Measurements from ENCODE around the gene CHD5. TPM values are rescaled to one million over a fixed set of nuclear protein-coding genes. Genes with fewer than 3 reads are reported as not detected.

The CHD5 gene
- total RNA-seq, 1 experiment from 2014 or later: 62.9 TPM

DNA sequence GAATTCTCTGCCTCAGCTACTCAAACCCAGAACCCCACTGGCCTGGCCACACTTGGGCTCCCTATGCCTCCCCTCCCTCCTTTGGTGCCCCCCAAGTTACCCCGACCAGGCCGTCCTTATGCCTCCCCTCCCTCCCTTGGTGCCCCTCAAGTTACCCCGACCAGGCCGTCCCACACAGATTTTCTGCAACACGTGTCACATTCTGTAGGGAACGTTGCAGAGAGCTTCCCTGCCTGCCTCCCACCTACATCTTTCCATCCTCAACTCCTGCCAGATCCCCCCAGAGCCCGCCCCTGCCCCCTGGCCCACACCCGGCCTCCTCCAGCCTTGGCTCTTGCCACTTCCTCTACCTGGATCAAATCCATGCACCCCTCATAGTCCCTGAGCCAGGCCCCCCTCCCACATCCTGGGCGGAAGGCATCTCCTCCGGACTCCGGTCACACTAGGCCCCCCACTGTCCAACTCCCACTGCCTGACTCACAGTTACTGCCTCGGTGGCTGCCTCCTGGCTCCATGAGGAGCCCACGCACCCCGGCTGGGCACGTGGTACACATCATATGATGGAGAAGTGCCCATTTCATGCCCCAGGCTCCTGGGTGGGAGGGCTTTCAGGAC is 93.3 kb downstream of the CHD5 start:
- DNase-seq (ENCODE audit: low read depth, low spot score) (no peak), ATAC-seq (no peak)
- Histone ChIP-seq H3K9me3 (ENCODE audit: control insufficient read depth, insufficient read depth, low read depth, low read length) (no peaks in the 10 kb centered on the region), H3K4me1 (ENCODE audit: control insufficient read depth, insufficient read depth, low read length) (no peaks in the 10 kb centered on the region), H3K27ac (ENCODE audit: low read length) (no peak overlapping the region), H3K27me3 (ENCODE audit: control insufficient read depth, insufficient read depth, low read length) (no peaks in the 10 kb centered on the region), H3K36me3 (ENCODE audit: control insufficient read depth, insufficient read depth, low read length) (no peaks in the 10 kb centered on the region), H3K4me3 (ENCODE audit: low read depth in 2 of 2, low read length in 2 of 2) (no peak overlapping the region)
- CTCF ChIA-PET: interaction anchor here (0.6 kb wide), 3 partner anchors 71 to 633 kb away, joined by 3 to 5 read pairs (median 3); no protein-coding TSS in a partner anchor
- TF ChIP-seq POLR2AphosphoS5 (IDR thresholded peaks at IDR 0.05; ENCODE audit: low read depth, low read length) (no peak), SIN3A (IDR thresholded peaks at IDR 0.05; ENCODE audit: borderline replicate concordance, insufficient read depth, low read depth, low read length) (no peak), TCF7L2 (IDR thresholded peaks at IDR 0.05; ENCODE audit: low read depth, low read length) (no peak)
- TF ChIP-seq, protein P1, sequence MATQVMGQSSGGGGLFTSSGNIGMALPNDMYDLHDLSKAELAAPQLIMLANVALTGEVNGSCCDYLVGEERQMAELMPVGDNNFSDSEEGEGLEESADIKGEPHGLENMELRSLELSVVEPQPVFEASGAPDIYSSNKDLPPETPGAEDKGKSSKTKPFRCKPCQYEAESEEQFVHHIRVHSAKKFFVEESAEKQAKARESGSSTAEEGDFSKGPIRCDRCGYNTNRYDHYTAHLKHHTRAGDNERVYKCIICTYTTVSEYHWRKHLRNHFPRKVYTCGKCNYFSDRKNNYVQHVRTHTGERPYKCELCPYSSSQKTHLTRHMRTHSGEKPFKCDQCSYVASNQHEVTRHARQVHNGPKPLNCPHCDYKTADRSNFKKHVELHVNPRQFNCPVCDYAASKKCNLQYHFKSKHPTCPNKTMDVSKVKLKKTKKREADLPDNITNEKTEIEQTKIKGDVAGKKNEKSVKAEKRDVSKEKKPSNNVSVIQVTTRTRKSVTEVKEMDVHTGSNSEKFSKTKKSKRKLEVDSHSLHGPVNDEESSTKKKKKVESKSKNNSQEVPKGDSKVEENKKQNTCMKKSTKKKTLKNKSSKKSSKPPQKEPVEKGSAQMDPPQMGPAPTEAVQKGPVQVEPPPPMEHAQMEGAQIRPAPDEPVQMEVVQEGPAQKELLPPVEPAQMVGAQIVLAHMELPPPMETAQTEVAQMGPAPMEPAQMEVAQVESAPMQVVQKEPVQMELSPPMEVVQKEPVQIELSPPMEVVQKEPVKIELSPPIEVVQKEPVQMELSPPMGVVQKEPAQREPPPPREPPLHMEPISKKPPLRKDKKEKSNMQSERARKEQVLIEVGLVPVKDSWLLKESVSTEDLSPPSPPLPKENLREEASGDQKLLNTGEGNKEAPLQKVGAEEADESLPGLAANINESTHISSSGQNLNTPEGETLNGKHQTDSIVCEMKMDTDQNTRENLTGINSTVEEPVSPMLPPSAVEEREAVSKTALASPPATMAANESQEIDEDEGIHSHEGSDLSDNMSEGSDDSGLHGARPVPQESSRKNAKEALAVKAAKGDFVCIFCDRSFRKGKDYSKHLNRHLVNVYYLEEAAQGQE (IDR thresholded peaks at IDR 0.05; ENCODE audit: insufficient read depth in 1 of 2, low read depth in 2 of 2, low read length in 1 of 2): no peak
- TF ChIP-seq, protein P2, sequence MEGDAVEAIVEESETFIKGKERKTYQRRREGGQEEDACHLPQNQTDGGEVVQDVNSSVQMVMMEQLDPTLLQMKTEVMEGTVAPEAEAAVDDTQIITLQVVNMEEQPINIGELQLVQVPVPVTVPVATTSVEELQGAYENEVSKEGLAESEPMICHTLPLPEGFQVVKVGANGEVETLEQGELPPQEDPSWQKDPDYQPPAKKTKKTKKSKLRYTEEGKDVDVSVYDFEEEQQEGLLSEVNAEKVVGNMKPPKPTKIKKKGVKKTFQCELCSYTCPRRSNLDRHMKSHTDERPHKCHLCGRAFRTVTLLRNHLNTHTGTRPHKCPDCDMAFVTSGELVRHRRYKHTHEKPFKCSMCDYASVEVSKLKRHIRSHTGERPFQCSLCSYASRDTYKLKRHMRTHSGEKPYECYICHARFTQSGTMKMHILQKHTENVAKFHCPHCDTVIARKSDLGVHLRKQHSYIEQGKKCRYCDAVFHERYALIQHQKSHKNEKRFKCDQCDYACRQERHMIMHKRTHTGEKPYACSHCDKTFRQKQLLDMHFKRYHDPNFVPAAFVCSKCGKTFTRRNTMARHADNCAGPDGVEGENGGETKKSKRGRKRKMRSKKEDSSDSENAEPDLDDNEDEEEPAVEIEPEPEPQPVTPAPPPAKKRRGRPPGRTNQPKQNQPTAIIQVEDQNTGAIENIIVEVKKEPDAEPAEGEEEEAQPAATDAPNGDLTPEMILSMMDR (IDR thresholded peaks at IDR 0.05): no peak
- in situ Hi-C loops (cut with HindIII; ENCODE audit: low pct_unique_long_range_greater_than_20kb, low sequenced_read_pairs): no loop called here
- POLR2A ChIA-PET: no interaction called here
- intact Hi-C loops (cut with micrococcal nuclease; ENCODE audit: unreplicated experiment): no loop called here
- BruUV-seq (replicated peaks): no TSS peak

DNA sequence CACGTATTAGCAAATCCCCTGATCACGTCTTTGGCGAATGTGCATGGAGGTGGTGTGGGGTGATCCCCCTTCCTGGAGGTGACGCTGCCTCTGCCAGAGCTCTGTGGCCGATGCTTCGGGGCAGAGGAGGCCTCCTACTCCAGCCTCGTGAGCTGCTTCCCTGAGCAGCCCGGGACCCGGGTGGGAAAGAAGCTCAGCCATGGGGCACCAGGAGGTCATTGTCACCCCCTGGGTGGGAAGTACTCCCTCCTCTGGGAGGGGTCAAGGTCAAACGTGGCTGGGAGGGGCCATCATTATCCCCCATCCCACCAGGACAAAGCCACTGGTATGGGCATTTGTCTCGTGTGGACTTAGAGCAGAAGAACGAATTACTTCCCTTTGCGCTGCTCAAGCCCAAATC is 93.8 kb downstream of the CHD5 start:
- intact Hi-C loops (cut with micrococcal nuclease; ENCODE audit: unreplicated experiment) (no loop called here), in situ Hi-C loops (cut with HindIII; ENCODE audit: low pct_unique_long_range_greater_than_20kb, low sequenced_read_pairs) (no loop called here)
- ATAC-seq: no peak
- Histone ChIP-seq H3K27ac (ENCODE audit: low read length) (no peak overlapping the region), H3K4me1 (ENCODE audit: control insufficient read depth, insufficient read depth, low read length) (no peaks in the 10 kb centered on the region), H3K4me3 (ENCODE audit: low read depth in 2 of 2, low read length in 2 of 2) (no peak overlapping the region), H3K9me3 (ENCODE audit: control insufficient read depth, insufficient read depth, low read depth, low read length) (no peaks in the 10 kb centered on the region), H3K27me3 (ENCODE audit: control insufficient read depth, insufficient read depth, low read length) (no peaks in the 10 kb centered on the region), H3K36me3 (ENCODE audit: control insufficient read depth, insufficient read depth, low read length) (no peaks in the 10 kb centered on the region)
- no TSS peak for BruUV-seq (replicated peaks)
- POLR2A ChIA-PET: no interaction called here
- CTCF ChIA-PET: interaction anchor here (0.6 kb wide), 2 partner anchors 76 to 634 kb away, joined by 3 to 5 read pairs; no protein-coding TSS in a partner anchor
- no peak for TF ChIP-seq TCF7L2 (IDR thresholded peaks at IDR 0.05; ENCODE audit: low read depth, low read length)
- TF ChIP-seq SIN3A (IDR thresholded peaks at IDR 0.05; ENCODE audit: borderline replicate concordance, insufficient read depth, low read depth, low read length): no peak
- TF ChIP-seq, protein P1 (IDR thresholded peaks at IDR 0.05; ENCODE audit: insufficient read depth in 1 of 2, low read depth in 2 of 2, low read length in 1 of 2): no peak
- TF ChIP-seq, protein P2 (IDR thresholded peaks at IDR 0.05): no peak
- TF ChIP-seq POLR2AphosphoS5 (IDR thresholded peaks at IDR 0.05; ENCODE audit: low read depth, low read length): no peak
- DNase-seq (ENCODE audit: low read depth, low spot score): no peak
